Effector memory CD4-positive, alpha-beta T cell (primary cell): ENCODE data around the gene KLF11.
"Not testable (repeated sequence)": the region's sequence is repeated elsewhere in the genome, so short reads cannot be mapped to it uniquely, and the experiment has no call there.

Source experiments
- DNase-seq, 3 donors: peaks; one replicate each; pipeline ENCODE4 v3.0.0-alpha.2; 2020
- H3K27ac ChIP-seq: 2 replicates; pipeline ENCODE4 v1.7.0; 2013; ENCODE audit warnings: mild to moderate bottlenecking, low read length, moderate library complexity; ENCODE audit not compliant: insufficient read depth, poor library complexity, severe bottlenecking
- H3K27me3 ChIP-seq: replicated peaks from 2 replicates; pipeline ENCODE4 v1.7.0; 2013; ENCODE audit warnings: mild to moderate bottlenecking, low read length; ENCODE audit not compliant: insufficient read depth, control insufficient read depth, poor library complexity, severe bottlenecking
- H3K36me3 ChIP-seq: 2 replicates; pipeline ENCODE4 v1.7.0; 2013; ENCODE audit warnings: mild to moderate bottlenecking, low read length, moderate library complexity; ENCODE audit not compliant: control insufficient read depth, insufficient read depth
- H3K4me1 ChIP-seq: 2 replicates; pipeline ENCODE4 v1.7.0; 2013; ENCODE audit warnings: low read length, mild to moderate bottlenecking; ENCODE audit not compliant: control insufficient read depth, insufficient read depth, poor library complexity, severe bottlenecking
- H3K4me3 ChIP-seq: 2 replicates; pipeline ENCODE4 v1.7.0; 2013; ENCODE audit warnings: low read length, low read depth, mild to moderate bottlenecking; ENCODE audit not compliant: insufficient read depth, poor library complexity, severe bottlenecking
- H3K9me3 ChIP-seq: 2 replicates; pipeline ENCODE4 v1.7.0; 2013; ENCODE audit warnings: mild to moderate bottlenecking, low read length, moderate library complexity; ENCODE audit not compliant: control insufficient read depth

The KLF11 gene

GRCh38 chr2:10026940-10027569, 16.3 kb upstream of the KLF11 start:
- H3K4me1 ChIP-seq, result peaks cover 20% of the 10 kb centered on the region
- H3K36me3 ChIP-seq, result no peaks in the 10 kb centered on the region
- no peak overlapping the region for H3K27ac ChIP-seq
- no peak for DNase-seq
- no peaks in the 10 kb centered on the region for H3K9me3 ChIP-seq
- H3K27me3 ChIP-seq, result no peaks in the 10 kb centered on the region
- no peak overlapping the region for H3K4me3 ChIP-seq

- peaks cover 20% of the 10 kb centered on the region for H3K4me1 ChIP-seq
- H3K36me3 ChIP-seq, result no peaks in the 10 kb centered on the region
- H3K9me3 ChIP-seq, result no peaks in the 10 kb centered on the region
- no peak overlapping the region for H3K27ac ChIP-seq
- no peak for DNase-seq
- no peaks in the 10 kb centered on the region for H3K27me3 ChIP-seq
- H3K4me3 ChIP-seq, result no peak overlapping the region
These were observed 15.6 kb upstream of the KLF11 start for GRCh38 chr2:10027660-10028330.

- peak overlapping the region; percentile 37 for H3K27ac ChIP-seq
- H3K9me3 ChIP-seq, result no peaks in the 10 kb centered on the region
- no peak for DNase-seq
- H3K4me3 ChIP-seq, result peak overlapping the region; percentile 46
- H3K27me3 ChIP-seq, result no peaks in the 10 kb centered on the region
- H3K36me3 ChIP-seq, result no peaks in the 10 kb centered on the region
- H3K4me1 ChIP-seq, result peaks cover 20% of the 10 kb centered on the region
These were observed 14.9 kb upstream of the KLF11 start for GRCh38 chr2:10028407-10028987.

- Histone ChIP-seq H3K4me3 (peak overlapping the region; percentile 46), H3K36me3 (no peaks in the 10 kb centered on the region), H3K4me1 (peaks cover 20% of the 10 kb centered on the region), H3K9me3 (no peaks in the 10 kb centered on the region), H3K27me3 (no peaks in the 10 kb centered on the region), H3K27ac (peak overlapping the region; percentile 37)
- DNase-seq, result peak in 1 of 3 donors; percentile 17
These were observed 14.1 kb upstream of the KLF11 start for GRCh38 chr2:10028988-10029874.

GRCh38 chr2:10029875-10030223, 13.5 kb upstream of the KLF11 start:
- H3K4me3 ChIP-seq, result peak overlapping the region; percentile 46
- peaks cover 20% of the 10 kb centered on the region for H3K4me1 ChIP-seq
- H3K27me3 ChIP-seq, result no peaks in the 10 kb centered on the region
- H3K36me3 ChIP-seq, result no peaks in the 10 kb centered on the region
- H3K9me3 ChIP-seq, result no peaks in the 10 kb centered on the region
- H3K27ac ChIP-seq, result peak overlapping the region; percentile 37
- DNase-seq, result no peak

GRCh38 chr2:10030311-10030736, 13.0 kb upstream of the KLF11 start:
- no peaks in the 10 kb centered on the region for H3K9me3 ChIP-seq
- DNase-seq, result no peak
- H3K27me3 ChIP-seq, result no peaks in the 10 kb centered on the region
- H3K4me3 ChIP-seq, result no peak overlapping the region
- H3K4me1 ChIP-seq, result peaks cover 20% of the 10 kb centered on the region
- no peaks in the 10 kb centered on the region for H3K36me3 ChIP-seq
- H3K27ac ChIP-seq, result no peak overlapping the region

GRCh38 chr2:10030798-10031197, 12.6 kb upstream of the KLF11 start:
- not testable (repeated sequence) for H3K4me3 ChIP-seq, H3K36me3 ChIP-seq, H3K27me3 ChIP-seq, H3K27ac ChIP-seq, H3K9me3 ChIP-seq, DNase-seq
- peaks cover 22% of the 10 kb centered on the region for H3K4me1 ChIP-seq

GRCh38 chr2:10031886-10032745, 11.2 kb upstream of the KLF11 start:
- no peaks in the 10 kb centered on the region for H3K36me3 ChIP-seq
- no peaks in the 10 kb centered on the region for H3K9me3 ChIP-seq
- no peak overlapping the region for H3K4me3 ChIP-seq
- peaks cover 27% of the 10 kb centered on the region for H3K4me1 ChIP-seq
- no peak overlapping the region for H3K27ac ChIP-seq
- no peaks in the 10 kb centered on the region for H3K27me3 ChIP-seq
- DNase-seq, result no peak

- Histone ChIP-seq H3K9me3 (no peaks in the 10 kb centered on the region), H3K27me3 (no peaks in the 10 kb centered on the region), H3K36me3 (no peaks in the 10 kb centered on the region), H3K4me1 (peaks cover 27% of the 10 kb centered on the region), H3K27ac (no peak overlapping the region), H3K4me3 (no peak overlapping the region)
- no peak for DNase-seq
These were observed 10.6 kb upstream of the KLF11 start for GRCh38 chr2:10032746-10033105.
